Colon (tissue), 2 donors: ENCODE results near the gene SLC7A4.

Source experiments
- FAIRE-seq: peaks from 2 replicates; lab custom pipeline; 2012; peaks lifted over from hg19 to GRCh38; lab: Jason Lieb, UNC
- donor health status: control.
- donor health status: control.

SLC7A4 gene

GRCh38 chr22:20997536-20998257 is 34.7 kb downstream of the SLC7A4 start:
- no peak for FAIRE-seq

GRCh38 chr22:20996598-20997535 is 35.5 kb downstream of the SLC7A4 start:
- FAIRE-seq = no peak

- FAIRE-seq = no peak
Measured at GRCh38 chr22:20996031-20996410, 36.3 kb downstream of the SLC7A4 start.

- FAIRE-seq = no peak
Measured at GRCh38 chr22:20995329-20996030, 36.9 kb downstream of the SLC7A4 start.

GRCh38 chr22:20994902-20995241 is 37.5 kb downstream of the SLC7A4 start:
- no peak for FAIRE-seq

GRCh38 chr22:20994128-20994901 is 38.0 kb downstream of the SLC7A4 start:
- FAIRE-seq = no peak

- no peak for FAIRE-seq
Measured at GRCh38 chr22:20993304-20994127, 38.8 kb downstream of the SLC7A4 start.

GRCh38 chr22:20992456-20993303 is 39.7 kb downstream of the SLC7A4 start:
- no peak for FAIRE-seq

- no peak for FAIRE-seq
Measured at GRCh38 chr22:20992056-20992442, 40.3 kb downstream of the SLC7A4 start.

- FAIRE-seq = no peak
Measured at GRCh38 chr22:20991252-20992055, 40.9 kb downstream of the SLC7A4 start.

- FAIRE-seq = no peak
Measured at GRCh38 chr22:20990184-20991180, 41.9 kb downstream of the SLC7A4 start.

GRCh38 chr22:20989323-20990138 is 42.8 kb downstream of the SLC7A4 start:
- no peak for FAIRE-seq

- FAIRE-seq = no peak
Measured at GRCh38 chr22:20988573-20989322, 43.6 kb downstream of the SLC7A4 start.

- no peak for FAIRE-seq
Measured at GRCh38 chr22:20987375-20987774, 45.0 kb downstream of the SLC7A4 start.

- FAIRE-seq = no peak
Measured at GRCh38 chr22:20986365-20986764, 46.0 kb downstream of the SLC7A4 start.

- FAIRE-seq = no peak
Measured at GRCh38 chr22:20985720-20986119, 46.6 kb downstream of the SLC7A4 start.
